Epithelial cell of prostate (primary cell): ENCODE results near the gene PBX4.
A peak's percentile ranks its signal among the peaks of the same experiment; 100 is the strongest.
"Not testable (repeated sequence)": the region's sequence is repeated elsewhere in the genome, so short reads cannot be mapped to it uniquely, and the experiment has no call there.

Experiments
- DNase-seq: peaks from one replicate; pipeline ENCODE4 v3.0.0-alpha.2; 2011; ENCODE audit warnings: low read depth, low spot score
- H3K27ac ChIP-seq: fragments of 450-650 bp; 2 replicates; pipeline ENCODE4 v1.5.1; 2017; ENCODE audit warnings: mild to moderate bottlenecking

The PBX4 gene

DNA sequence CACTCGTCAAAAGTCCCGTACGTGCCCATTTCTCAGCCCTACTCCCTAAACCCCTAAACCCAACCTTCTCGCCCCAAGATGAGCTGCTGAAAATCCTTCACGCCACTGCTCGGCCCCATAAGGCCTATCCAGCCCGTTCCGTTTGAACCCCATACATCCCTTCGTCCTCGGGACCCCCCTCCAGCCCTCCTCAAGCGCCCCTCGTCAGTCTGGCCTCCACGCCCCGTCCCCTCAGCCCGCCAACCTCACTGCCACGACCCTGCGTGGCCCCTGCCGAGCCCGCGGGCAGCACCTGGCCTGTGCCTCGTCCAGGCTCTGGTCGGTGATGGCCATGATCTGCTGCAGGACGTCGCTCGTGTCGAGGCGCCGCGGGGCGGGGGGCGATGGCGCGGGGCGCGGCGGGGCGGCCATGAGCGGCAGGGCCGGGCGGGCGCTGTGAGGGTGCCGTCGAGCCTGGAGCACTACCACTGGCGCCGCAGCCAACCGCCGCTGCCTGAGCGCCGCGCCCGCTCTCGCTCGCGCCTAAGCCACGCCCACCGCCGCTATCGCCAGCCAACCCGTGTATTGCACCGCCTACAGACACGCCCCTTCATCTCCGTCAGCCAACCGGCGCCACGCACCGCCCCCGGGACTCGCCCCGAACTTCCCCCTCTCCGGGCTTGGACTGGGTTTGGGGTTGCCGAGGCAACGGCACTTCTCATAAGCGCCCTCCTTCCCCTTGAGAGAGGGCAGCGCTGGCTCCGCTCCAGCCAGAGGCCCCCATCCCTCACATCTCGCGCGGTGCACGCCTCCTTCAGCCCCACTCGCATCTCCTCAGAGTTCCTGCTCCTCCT, at the start of gene PBX4:
PBX4 (minus strand) TSS at position 469 of the 833 bp plus-strand sequence; CDS start at position 411, 58 bp downstream.
- no peak for DNase-seq
- H3K27ac ChIP-seq = no peak within 1 kb of the TSS

DNA sequence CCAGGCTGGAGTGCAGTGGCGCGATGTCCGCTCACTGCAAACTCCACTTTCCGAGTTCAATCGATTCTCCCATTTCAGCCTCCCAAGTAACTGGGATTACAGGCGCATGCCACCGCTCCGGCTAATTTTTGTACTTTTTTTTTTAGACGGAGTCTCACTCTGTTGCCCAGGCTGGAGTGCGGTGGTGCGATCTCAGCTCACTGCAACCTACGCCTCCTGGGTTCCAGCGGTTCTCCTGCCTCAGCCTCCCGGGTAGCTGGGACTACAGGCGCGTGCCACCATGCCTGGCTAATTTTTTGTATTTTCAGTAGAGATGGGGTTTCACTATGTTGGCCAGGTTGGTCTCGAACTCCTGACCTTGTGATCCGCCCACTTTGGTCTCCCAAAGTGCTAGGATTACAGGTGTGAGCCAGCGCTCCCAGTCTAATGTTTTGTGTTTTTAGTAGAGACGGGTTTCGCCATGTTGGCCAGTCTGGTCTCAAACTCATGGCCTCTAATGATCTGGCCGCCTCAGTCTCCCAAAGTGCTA, 47.0 kb upstream of the PBX4 start:
- DNase-seq, H3K27ac ChIP-seq: not testable (repeated sequence)

GRCh38 chr19:19663256-19664120, 45.0 kb upstream of the PBX4 start, which contains the start of gene ATP13A1:
TSS of gene ATP13A1 (minus strand) at chr19:19663676. CDS start at chr19:19663666, 10 bp downstream.
- peak within 1 kb of the TSS; percentile 81 for H3K27ac ChIP-seq
- DNase-seq = peak; percentile 89

DNA sequence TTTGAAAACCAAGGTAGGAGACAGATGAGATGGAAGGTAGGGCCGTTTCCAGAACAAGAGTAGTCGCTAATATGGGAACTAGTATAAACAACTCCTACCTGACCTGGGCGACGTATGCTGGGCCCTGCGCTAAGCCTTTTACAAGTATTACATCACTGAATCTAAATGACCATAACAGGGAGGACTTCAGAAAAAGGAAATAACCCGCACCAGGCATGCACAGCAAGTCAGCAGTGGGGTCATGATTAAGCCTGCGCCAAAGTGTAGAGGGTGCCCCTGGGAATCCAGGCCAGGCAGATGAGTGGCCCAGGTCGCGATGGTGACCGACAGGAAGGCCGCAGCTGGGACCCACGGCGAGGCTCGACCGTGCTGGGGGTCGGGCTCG, 44.4 kb upstream of the PBX4 start:
- H3K27ac ChIP-seq = peak overlapping the region; percentile 81
- no peak for DNase-seq

- no peak for DNase-seq
These were observed 43.9 kb upstream of the PBX4 start for GRCh38 chr19:19662344-19662743.

DNA sequence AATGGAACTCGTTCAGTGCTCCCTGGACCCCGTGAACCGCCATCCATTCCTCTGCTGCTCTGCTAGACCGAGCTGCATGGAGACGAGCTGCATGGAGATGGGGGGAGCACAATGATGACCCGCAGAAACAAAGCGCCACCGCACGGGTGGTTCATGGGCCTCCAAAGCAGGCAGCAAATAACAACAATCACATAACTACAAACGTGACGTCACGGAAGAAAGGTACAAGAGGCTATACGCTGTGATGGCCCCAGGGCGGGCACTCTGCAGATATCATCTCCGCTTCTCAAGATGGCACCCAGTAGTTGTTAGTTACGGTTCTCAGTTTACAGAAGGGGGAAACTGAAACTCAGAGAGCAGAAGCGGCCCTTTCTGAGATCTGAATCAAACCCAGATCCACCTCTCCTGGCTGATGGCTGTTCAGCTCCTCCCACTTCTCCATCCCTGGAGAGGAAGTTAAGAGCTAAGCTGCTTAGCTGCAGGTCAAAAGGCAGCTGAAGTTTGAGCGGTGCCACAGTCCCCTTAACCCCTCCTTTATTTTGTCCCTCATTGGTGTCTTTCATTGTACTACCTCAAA, 43.3 kb upstream of the PBX4 start:
- H3K27ac ChIP-seq = no peak overlapping the region
- no peak for DNase-seq

More at GRCh38 chr19:19662344-19662743, 43.9 kb upstream of the PBX4 start:
- peak overlapping the region; percentile 81 for H3K27ac ChIP-seq

GRCh38 chr19:19661141-19661674, 42.7 kb upstream of the PBX4 start:
- H3K27ac ChIP-seq = no peak overlapping the region
- DNase-seq = no peak

DNA sequence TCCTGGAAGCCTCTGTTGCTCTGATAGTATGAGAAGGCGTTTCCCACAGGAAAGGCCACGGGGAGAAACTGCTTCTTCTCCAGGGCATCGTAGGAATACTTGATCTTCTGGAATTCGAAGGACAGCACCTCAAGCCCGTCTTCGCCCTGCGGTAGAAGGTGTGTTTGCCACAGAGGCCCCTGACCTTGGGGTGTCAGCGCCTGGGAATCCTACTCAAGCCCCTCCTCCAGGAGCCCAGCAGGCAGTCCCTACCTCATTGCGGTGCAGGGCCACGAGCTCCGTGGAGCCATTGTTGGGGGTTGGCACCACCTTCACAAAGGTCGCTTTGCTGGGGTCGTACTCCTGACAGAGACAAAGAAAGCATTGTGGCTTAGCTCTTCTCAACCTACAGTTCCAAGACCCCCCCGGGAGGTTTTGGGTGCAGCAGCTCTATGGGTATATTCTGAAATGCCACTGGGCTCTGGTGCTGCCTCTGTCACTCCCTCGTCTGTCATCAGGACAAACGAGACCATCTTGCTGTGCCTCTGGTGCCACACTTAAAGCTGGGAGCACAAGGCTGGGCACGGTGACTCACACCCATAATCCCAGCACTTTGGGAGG, 41.3 kb upstream of the PBX4 start:
- H3K27ac ChIP-seq = no peak overlapping the region
- no peak for DNase-seq

DNA sequence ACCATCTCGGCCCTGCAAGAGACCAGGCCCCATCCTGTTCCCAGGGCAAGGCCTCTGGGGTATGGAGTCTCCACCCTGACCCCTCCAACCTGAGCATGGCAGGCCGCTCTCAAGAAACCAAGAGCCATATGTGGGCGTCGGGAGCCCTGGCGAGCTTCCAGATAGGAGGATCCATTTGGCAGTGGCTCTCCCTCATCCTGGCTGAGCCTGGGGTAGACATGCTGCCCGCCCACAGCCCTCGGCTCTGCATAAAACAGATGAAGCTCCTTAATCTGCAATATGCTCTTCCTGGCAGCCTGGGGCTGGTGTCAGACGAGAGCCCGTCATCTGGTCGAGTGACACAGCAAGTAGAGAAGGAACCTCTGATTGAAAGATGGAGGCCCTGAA, 38.9 kb upstream of the PBX4 start:
- DNase-seq = no peak
- no peak overlapping the region for H3K27ac ChIP-seq

DNA sequence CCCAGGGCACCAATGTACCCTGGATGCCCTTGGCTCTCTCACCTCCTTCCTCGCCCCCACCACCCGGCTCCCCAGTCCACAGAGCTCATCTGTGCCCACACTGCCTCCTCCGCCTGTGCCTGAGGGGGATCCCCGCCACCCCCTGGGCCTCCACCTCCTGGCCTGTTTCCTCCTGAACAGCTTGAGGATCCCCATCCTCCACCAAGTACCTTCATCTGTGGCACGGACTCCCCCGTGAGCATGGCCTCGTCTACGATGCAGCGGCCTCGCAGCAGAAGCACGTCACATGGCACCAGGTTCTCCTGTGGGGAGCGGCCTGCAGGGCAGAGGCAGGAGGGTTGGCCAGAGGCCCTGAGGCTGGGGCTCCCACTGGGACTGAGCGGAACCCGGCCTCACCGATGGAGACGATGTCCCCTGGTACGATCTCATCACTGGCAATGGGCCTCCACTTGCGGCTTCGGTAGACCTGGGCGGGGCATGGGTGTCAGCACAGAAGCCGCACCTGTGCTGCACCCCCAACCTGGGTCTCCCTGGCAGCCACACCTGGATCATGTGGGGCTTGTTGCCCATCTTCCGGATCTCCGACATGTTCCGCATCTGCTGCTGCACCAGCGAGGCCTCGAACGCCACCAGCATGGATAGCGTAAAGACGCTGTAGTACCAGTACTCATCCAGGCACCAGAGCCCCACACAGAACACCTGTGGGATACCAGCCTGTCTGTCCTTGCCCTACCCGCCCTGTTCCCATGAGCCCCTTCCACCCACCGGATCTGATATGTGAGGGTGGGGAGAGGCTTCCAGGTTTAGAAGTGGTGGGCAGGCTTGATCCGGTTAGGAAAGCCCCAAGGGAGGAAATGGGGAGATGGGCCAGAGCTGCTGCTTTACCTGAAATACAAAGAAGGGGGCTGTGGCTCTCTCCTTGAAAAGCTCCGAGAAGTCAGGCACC, 38.2 kb upstream of the PBX4 start:
- H3K27ac ChIP-seq = no peak overlapping the region
- DNase-seq = no peak

DNA sequence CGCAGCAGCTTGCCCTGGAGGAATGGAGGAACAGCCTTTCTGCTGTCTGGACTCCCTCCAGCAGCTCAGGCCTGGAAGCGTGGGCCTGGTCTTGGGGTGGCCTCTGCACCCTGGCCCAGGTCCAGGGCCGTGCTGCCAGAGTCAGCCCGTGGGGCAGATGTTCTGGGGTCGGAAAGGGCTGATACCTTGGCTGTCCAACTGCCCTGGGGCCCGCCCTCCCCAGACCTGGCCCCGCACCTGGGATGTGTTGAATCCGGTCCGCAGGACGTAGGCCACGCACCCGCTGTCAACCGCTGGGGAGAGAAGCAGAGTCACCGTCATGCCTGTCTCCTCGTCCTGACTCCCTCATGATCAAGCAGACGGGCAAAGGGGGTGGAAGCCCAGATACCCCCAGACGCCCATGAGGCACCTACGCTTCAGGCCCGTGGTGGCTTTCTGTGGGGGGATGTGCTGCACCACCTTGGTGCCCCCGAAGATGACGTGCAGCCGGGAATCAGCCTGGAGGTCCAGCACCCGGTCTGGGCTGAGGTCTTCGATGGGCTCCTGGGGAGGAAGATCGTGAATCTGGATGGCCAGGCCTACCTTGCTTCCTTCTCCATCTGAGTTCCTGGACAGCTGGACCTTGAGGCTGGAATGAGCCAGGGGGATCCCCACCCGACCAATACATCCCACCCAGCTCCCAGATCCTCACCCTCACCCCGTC, 37.3 kb upstream of the PBX4 start:
- DNase-seq = no peak

DNA sequence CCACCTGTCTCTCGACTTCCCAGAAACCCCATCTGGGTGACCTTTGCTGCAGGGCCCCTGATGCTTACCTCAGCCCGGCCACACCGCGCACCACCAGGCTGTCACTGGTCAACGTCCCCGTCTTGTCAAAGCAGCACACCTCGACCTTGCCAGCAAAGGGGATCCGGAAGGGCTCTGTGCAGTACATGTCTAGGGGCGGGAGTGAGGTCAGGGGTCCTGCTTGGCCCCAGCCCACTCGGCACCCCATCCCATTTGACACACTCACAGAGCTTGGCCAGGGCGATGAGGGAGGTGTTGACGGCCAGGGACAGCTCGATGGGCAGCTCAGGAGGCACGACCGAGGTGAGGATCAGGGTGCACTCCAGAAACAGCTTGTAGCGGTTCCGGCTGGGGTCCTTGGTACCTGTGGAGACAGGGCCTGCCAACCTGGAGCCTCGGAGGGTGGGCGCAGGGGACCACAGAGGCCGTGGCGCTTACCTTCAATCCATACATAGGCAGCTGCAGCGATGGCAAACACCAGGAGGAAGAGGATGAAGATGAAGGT, 36.6 kb upstream of the PBX4 start:
- H3K27ac ChIP-seq = no peak overlapping the region
- no peak for DNase-seq

More for the DNA sequence above, 37.3 kb upstream of the PBX4 start:
- H3K27ac ChIP-seq = no peak overlapping the region

GRCh38 chr19:19654441-19654840, 36.0 kb upstream of the PBX4 start:
- no peak overlapping the region for H3K27ac ChIP-seq
- no peak for DNase-seq

- DNase-seq = no peak
- no peak overlapping the region for H3K27ac ChIP-seq
These were observed 35.2 kb upstream of the PBX4 start for GRCh38 chr19:19653597-19654147.

- H3K27ac ChIP-seq = no peak overlapping the region
- no peak for DNase-seq
These were observed 34.2 kb upstream of the PBX4 start for GRCh38 chr19:19652482-19653295.

DNA sequence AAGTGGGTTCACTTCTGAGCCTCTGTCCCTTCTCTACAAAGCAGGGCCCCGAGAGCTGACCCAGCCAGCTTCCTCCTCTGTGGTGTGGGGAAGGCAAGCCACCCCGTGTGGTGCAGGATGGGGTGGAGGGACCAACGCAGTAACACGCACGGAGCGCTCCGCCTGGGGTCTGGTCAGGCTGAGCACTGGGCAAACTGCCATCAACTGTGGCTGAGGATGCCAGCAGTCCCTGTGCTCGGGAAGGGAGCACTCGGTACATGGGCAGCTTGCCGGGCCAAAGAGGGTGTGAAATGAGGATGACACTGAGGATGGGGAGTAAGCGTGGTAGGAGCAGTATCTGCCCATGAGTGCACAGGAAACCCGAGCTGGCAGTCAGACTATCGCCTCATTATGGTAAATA, 32.6 kb upstream of the PBX4 start:
- H3K27ac ChIP-seq = no peak overlapping the region
- no peak for DNase-seq

DNA sequence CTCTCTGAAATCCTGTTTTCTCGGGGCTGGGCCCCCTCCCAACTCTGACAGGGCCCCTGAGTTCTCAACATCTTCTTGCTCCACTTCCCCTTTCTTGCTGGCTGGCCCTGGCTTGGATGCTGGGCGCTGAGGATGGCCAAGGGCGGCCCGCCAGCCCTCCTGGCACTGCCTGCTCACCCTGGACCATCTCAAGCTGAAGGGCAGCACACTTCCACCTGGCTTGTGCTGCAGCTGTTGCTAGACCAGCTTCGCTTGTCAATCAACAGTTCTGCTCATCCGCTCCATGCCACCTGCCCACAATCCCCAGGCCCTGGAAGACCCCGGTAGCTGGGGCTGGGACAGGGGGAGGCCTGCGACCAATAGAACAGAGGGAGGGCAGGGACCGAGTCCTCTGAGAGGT, 31.8 kb upstream of the PBX4 start:
- no peak overlapping the region for H3K27ac ChIP-seq
- no peak for DNase-seq
